GM12878 (cell line): ENCODE data around the gene CXXC4. TPM values are rescaled to one million over a fixed set of nuclear protein-coding genes. Genes with fewer than 3 reads are reported as not detected.
A peak's percentile ranks its signal among the peaks of the same experiment; 100 is the strongest.

Experiments used
- ATAC-seq: fragments of 200-7000 bp; cut with Tn5 transposase; 3 replicates; pipeline ENCODE4 v1.9.1; 2020; ENCODE audit warnings: mild to moderate bottlenecking, moderate library complexity
- BruUV-seq: library from RNA; stranded (reverse); fragments of 400-500 nt; replicated peaks from 2 replicates; lab custom pipeline; 2021; lab: Mats Ljungman, UMichigan
- CTCF ChIA-PET: fragments of 300-600 bp; sonication (Branson Sonifier 250); formaldehyde crosslinking; extraction: SDS; loops from one replicate; lab custom pipeline; 2021; ENCODE audit warnings: inconsistent platforms; lab: Yijun Ruan, JAX
- POLR2A ChIA-PET: fragments of 350-600 bp; formaldehyde crosslinking; extraction: SDS; loops from one replicate; lab custom pipeline; 2021; ENCODE audit warnings: inconsistent platforms; lab: Charles Lee
- RAD21 ChIA-PET: fragments of 300-600 bp; sonication (Branson Sonifier 250); formaldehyde crosslinking; loops from one replicate; lab custom pipeline; 2023; ENCODE audit warnings: antibody characterized with exemption; ENCODE audit not compliant: unreplicated experiment; lab: Charles Lee
- SMC1A ChIA-PET: fragments of 300-600 bp; sonication (Branson Sonifier 250); formaldehyde crosslinking; loops from one replicate; lab custom pipeline; 2023; ENCODE audit not compliant: unreplicated experiment, uncharacterized antibody; lab: Charles Lee
- DNase-seq: peaks from one replicate; pipeline ENCODE4 v3.0.0-alpha.2; 2011; ENCODE audit warnings: low read depth, low spot score
- FAIRE-seq: peaks from 3 replicates; lab custom pipeline; 2011; peaks lifted over from hg19 to GRCh38; lab: Jason Lieb, UNC
- H2AFZ ChIP-seq: 2 replicates; pipeline ENCODE4 v1.6.0; 2011; ENCODE audit warnings: low read depth, low read length, control low read depth; ENCODE audit not compliant: control insufficient read depth
- H3K27ac ChIP-seq: 2 replicates; pipeline ENCODE4 v1.5.1; 2011; ENCODE audit warnings: control low read depth; ENCODE audit not compliant: control insufficient read depth, insufficient read depth
- H3K27me3 ChIP-seq, 2 experiments: replicated peaks in 1 of 2; 2 replicates each; pipeline versions ENCODE4 v1.6.0 to v1.6.1; 2011; ENCODE audit warnings: low read length in 1 of 2; ENCODE audit not compliant: control insufficient read depth in 2 of 2, insufficient read depth in 2 of 2
- H3K36me3 ChIP-seq, 2 experiments: 2 replicates each; pipeline ENCODE4 v1.5.1; 2011; ENCODE audit warnings: low read length in 1 of 2; ENCODE audit not compliant: control insufficient read depth in 2 of 2, insufficient read depth in 2 of 2
- H3K4me1 ChIP-seq: 2 replicates; pipeline ENCODE4 v1.6.1; 2011; ENCODE audit warnings: mild to moderate bottlenecking, low read length, moderate library complexity, mixed read lengths; ENCODE audit not compliant: control insufficient read depth, insufficient read depth
- H3K4me2 ChIP-seq: 2 replicates; pipeline ENCODE4 v1.6.0; 2011; ENCODE audit warnings: control low read depth; ENCODE audit not compliant: control insufficient read depth, insufficient read depth
- H3K4me3 ChIP-seq: fragments of 200-600 bp; sonication (generic); 2 replicates; pipeline ENCODE4 v1.5.1; 2016
- H3K79me2 ChIP-seq: 2 replicates; pipeline ENCODE4 v1.6.0; 2011; ENCODE audit warnings: low read length; ENCODE audit not compliant: control insufficient read depth, insufficient read depth
- H3K9ac ChIP-seq: 2 replicates; pipeline ENCODE4 v1.8.0; 2011; ENCODE audit warnings: low read length, control low read depth, mixed read lengths; ENCODE audit not compliant: control insufficient read depth, insufficient read depth
- H3K9me3 ChIP-seq: replicated peaks from 3 replicates; pipeline ENCODE4 v1.5.1; 2011; ENCODE audit warnings: mild to moderate bottlenecking, low read length; ENCODE audit not compliant: control insufficient read depth, insufficient read depth
- H4K20me1 ChIP-seq: 2 replicates; pipeline ENCODE4 v1.6.0; 2011; ENCODE audit not compliant: control insufficient read depth, insufficient read depth
- EED ChIP-seq: sonication (generic); IDR thresholded peaks from 2 replicates; pipeline ENCODE4 v1.6.1; 2016; ENCODE audit warnings: antibody characterized with exemption, low read depth
- EZH2 ChIP-seq: IDR thresholded peaks from 2 replicates; pipeline ENCODE4 v1.6.1; 2012; ENCODE audit warnings: low read depth, mild to moderate bottlenecking, control low read depth, inconsistent platforms, low read length, borderline replicate concordance; ENCODE audit not compliant: control insufficient read depth
- HDAC2 ChIP-seq: fragments of 200-600 bp; sonication (generic); IDR thresholded peaks from 2 replicates; pipeline ENCODE4 v1.6.1; 2017
- PBX3 ChIP-seq: IDR thresholded peaks from 2 replicates; pipeline ENCODE4 v1.6.1; 2011; ENCODE audit warnings: mild to moderate bottlenecking, low read depth, low read length, moderate library complexity; ENCODE audit not compliant: insufficient replicate concordance
- PML ChIP-seq: IDR thresholded peaks from 2 replicates; pipeline ENCODE4 v1.6.1; 2012; ENCODE audit warnings: low read length, inconsistent platforms
- PRDM15 ChIP-seq: fragments of 450-650 bp; formaldehyde crosslinking; IDR thresholded peaks from 2 replicates; pipeline ENCODE4 v1.4.0; 2020; ENCODE audit warnings: mild to moderate bottlenecking, moderate library complexity
- RUNX3 ChIP-seq: IDR thresholded peaks from 2 replicates; pipeline ENCODE4 v1.6.1; 2012; ENCODE audit warnings: low read length, inconsistent platforms
- SMAD1 ChIP-seq: fragments of 450-650 bp; IDR thresholded peaks from 2 replicates; pipeline ENCODE4 v1.6.1; 2018; ENCODE audit warnings: mild to moderate bottlenecking, low read depth; ENCODE audit not compliant: partially characterized antibody
- ZBTB4 ChIP-seq: fragments of 450-650 bp; formaldehyde crosslinking; IDR thresholded peaks from 2 replicates; pipeline ENCODE4 v1.4.0; 2022; ENCODE audit warnings: mild to moderate bottlenecking, moderate library complexity
- WGBS: methylation state at CpG from one replicate; pipeline ENCODE4 v1.1.6; 2016; ENCODE audit warnings: low lambda C conversion rate; ENCODE audit not compliant: insufficient replicate concordance, insufficient coverage; ENCODE audit errors: missing lambda C conversion rate; 5-methylcytosine and 5-hydroxymethylcytosine counted together
- in situ Hi-C: fragments of 300-500 bp; cut with MboI; formaldehyde crosslinking; loops from 9 replicates; pipeline ENCODE4 v1.14.3; 2018; ENCODE audit warnings: mixed read lengths
- intact Hi-C: fragments of 100-400 bp; cut with micrococcal nuclease; formaldehyde crosslinking; loops from one replicate; pipeline ENCODE4 v1.14.2; 2022; ENCODE audit not compliant: unreplicated experiment
- polyA plus RNA-seq, 11 experiments: library from polyadenylated mRNA; depleted of rRNA in 4 of 11; unstranded in 6 of 11; stranded (reverse) in 5 of 11; fragments of >200 nt; fragmentation: Nextera tagmentation in 4 of 11; fragmentation: Illumina TruSeq in 1 of 11; extraction: Ambion mirVana in 4 of 11; extraction: Trizol in 1 of 11; gene quantifications; 1 replicate in 1 of 11; 2 replicates in 10 of 11; pipeline versions ENCODE4 v1.2.1 to v1.2.3, GENCODE V29; 2011 to 2016; ENCODE audit warnings: inconsistent platforms in 2 of 11, missing spikeins in 2 of 11, low read depth in 1 of 11
- total RNA-seq, 4 experiments: library from RNA; depleted of rRNA in 3 of 4; stranded (reverse); fragments of >200 nt in 3 of 4; fragmentation: Illumina TruSeq in 1 of 4; extraction: Trizol in 1 of 4; gene quantifications; 2 replicates each; pipeline versions ENCODE4 v1.2.1 to v1.2.3, GENCODE V29; 2013 to 2021

Gene CXXC4
- total and polyA plus RNA-seq, 10 of the 15 experiments (the other 5 are each of a cell fraction or from before 2014, with no cell fraction given) = 4.2 to 17.0 (median 7.8) TPM

GRCh38 chr4:104486716-104487504 lies 7.8 kb downstream of the CXXC4 start:
- Histone ChIP-seq H3K9ac (no peak overlapping the region; the same call in 1 of the 2 replicates), H4K20me1 (no peaks in the 10 kb centered on the region), H3K4me1 (peaks cover 13% of the 10 kb centered on the region), H3K27me3 (no peaks in the 10 kb centered on the region), H3K36me3 (no peaks in the 10 kb centered on the region), H3K4me3 (peak overlapping the region; percentile 78; the same call in 1 of the 2 replicates), H3K9me3 (no peaks in the 10 kb centered on the region; the same call in 1 of the 3 replicates), H3K27ac (peak overlapping the region; percentile 97), H3K79me2 (peaks cover 36% of the 10 kb centered on the region), H2AFZ (no peak overlapping the region; the same call in 1 of the 2 replicates), H3K4me2 (peak overlapping the region; percentile 45)
- CTCF ChIA-PET = interaction anchor here (0.6 kb wide), 1 partner anchor 178 kb away, joined by 3 read pairs; no protein-coding TSS in a partner anchor
- FAIRE-seq (peak; percentile 73), ATAC-seq (peak; percentile 6), DNase-seq (no peak)
- 66% methylated on average over 2 of the region's 2 CpGs for WGBS
- no TSS peak for BruUV-seq
- intact Hi-C loops (no loop called here), in situ Hi-C loops (no loop called here)
- POLR2A ChIA-PET = no interaction called here
- SMC1A ChIA-PET = interaction anchor here (1.0 to 2.1 kb wide), 3 partner anchors 13 to 35 kb away, joined by 5 to 7 read pairs (median 6); no protein-coding TSS in a partner anchor
- RAD21 ChIA-PET = interaction anchor here (1.2 kb wide), 1 partner anchor 14 kb away, joined by 4 read pairs; no protein-coding TSS in a partner anchor
- TF ChIP-seq ZBTB4 (no peak), EED (0 out of 2 replicates have a peak, but pooled peaks have one; percentile 40), SMAD1 (no peak), PRDM15 (CRISPR knock-in tag) (no peak), RUNX3 (peak; percentile 14; the same call in 1 of the 2 replicates), PBX3 (peak; percentile 61), PML (no peak), EZH2 (no peak), HDAC2 (no peak)
